SK-N-SH (cell line): Measurements from ENCODE around the gene FASTKD2. TPM values are rescaled to one million over a fixed set of nuclear protein-coding genes. Genes with fewer than 3 reads are reported as not detected.

ENCODE experiments used
- CTCF ChIA-PET: fragments of 300-600, 350-600 bp; formaldehyde crosslinking; extraction: SDS; loops from one replicate; lab custom pipeline; 2021; lab: Yijun Ruan, JAX
- POLR2A ChIA-PET: fragments of 350-600 bp; sonication (Branson Sonifier 250); formaldehyde crosslinking; extraction: SDS; loops from one replicate; lab custom pipeline; 2020; ENCODE audit warnings: antibody characterized with exemption, inconsistent platforms; lab: Yijun Ruan, JAX
- DNase-seq: peaks from one replicate; pipeline ENCODE4 v3.0.0; 2012
- H2AFZ ChIP-seq: fragments of 200-600 bp; sonication (generic); 2 replicates; pipeline ENCODE4 v1.8.1; 2016; ENCODE audit warnings: antibody characterized with exemption, mild to moderate bottlenecking, low read depth
- H3F3A ChIP-seq: fragments of 200-600 bp; sonication (generic); replicated peaks from 2 replicates; pipeline ENCODE3; 2016; ENCODE audit warnings: antibody characterized with exemption, mild to moderate bottlenecking; ENCODE audit not compliant: insufficient read depth
- H3K27ac ChIP-seq, 2 experiments: fragments of 200-500 bp in 1 of 2; fragments of 200-600 bp in 1 of 2; sonication (Bioruptor generic) in 1 of 2; sonication (generic), shearing (Covaris generic) in 1 of 2; 2 replicates each; pipeline versions ENCODE4 v1.5.1 to v1.6.1; 2014 to 2016; ENCODE audit warnings: low read depth in 2 of 2, inconsistent platforms in 1 of 2, low read length in 1 of 2, mild to moderate bottlenecking in 1 of 2, mixed read lengths in 1 of 2
- H3K27me3 ChIP-seq: fragments of 200-600 bp; sonication (generic), shearing (Covaris generic); 2 replicates; pipeline ENCODE4 v1.6.1; 2016; ENCODE audit warnings: mixed run types; ENCODE audit not compliant: insufficient read depth
- H3K36me3 ChIP-seq, 2 experiments: fragments of 200-500 bp in 1 of 2; fragments of 200-600 bp in 1 of 2; sonication (Bioruptor generic) in 1 of 2; sonication (generic) in 1 of 2; replicated peaks in 1 of 2; 2 replicates each; pipeline versions ENCODE3 to v1.5.1; 2014 to 2016; ENCODE audit warnings: low read length in 1 of 2, mild to moderate bottlenecking in 1 of 2; ENCODE audit not compliant: insufficient read depth in 2 of 2, control insufficient read depth in 1 of 2
- H3K4me1 ChIP-seq, 2 experiments: fragments of 200-500 bp in 1 of 2; fragments of 200-600 bp in 1 of 2; sonication (Bioruptor generic) in 1 of 2; sonication (generic), shearing (Covaris generic) in 1 of 2; 2 replicates each; pipeline versions ENCODE4 v1.5.1 to v1.6.1; 2014 to 2016; ENCODE audit warnings: low read depth in 1 of 2, low read length in 1 of 2, mixed run types in 1 of 2; ENCODE audit not compliant: insufficient read depth in 2 of 2, control insufficient read depth in 1 of 2
- H3K4me2 ChIP-seq: fragments of 200-600 bp; sonication (generic), shearing (Covaris generic); 2 replicates; pipeline ENCODE4 v1.6.1; 2017; ENCODE audit warnings: mixed run types
- H3K4me3 ChIP-seq, 2 experiments: fragments of 200-500 bp in 1 of 2; fragments of 200-600 bp in 1 of 2; sonication (Bioruptor generic) in 1 of 2; sonication (generic), shearing (Covaris generic) in 1 of 2; 2 replicates each; pipeline versions ENCODE4 v1.5.1 to v1.8.1; 2014 to 2016; ENCODE audit warnings: low read depth in 2 of 2, inconsistent platforms in 1 of 2, low read length in 1 of 2, mild to moderate bottlenecking in 1 of 2, mixed read lengths in 1 of 2, moderate library complexity in 1 of 2
- H3K79me2 ChIP-seq: fragments of 200-600 bp; sonication (generic); 2 replicates; pipeline ENCODE4 v1.8.1; 2017; ENCODE audit warnings: mild to moderate bottlenecking; ENCODE audit not compliant: insufficient read depth
- H3K9ac ChIP-seq: fragments of 200-600 bp; sonication (generic); 2 replicates; pipeline ENCODE4 v1.6.1; 2017; ENCODE audit warnings: mixed run types
- H3K9me2 ChIP-seq: fragments of 200-600 bp; sonication (generic); 2 replicates; pipeline ENCODE4 v1.6.1; 2017; ENCODE audit warnings: mixed run types
- H3K9me3 ChIP-seq: fragments of 200-600 bp; sonication (generic); 2 replicates; pipeline ENCODE4 v1.6.1; 2017; ENCODE audit warnings: mixed run types, mild to moderate bottlenecking, moderate library complexity
- H4K20me1 ChIP-seq: fragments of 200-600 bp; sonication (generic); 2 replicates; pipeline ENCODE4 v1.6.1; 2017; ENCODE audit warnings: mild to moderate bottlenecking, mixed run types; ENCODE audit not compliant: insufficient read depth
- CHD2 ChIP-seq: fragments of 150-350 bp; IDR thresholded peaks from 2 replicates; pipeline ENCODE4 v1.6.1; 2018; ENCODE audit warnings: low read length; ENCODE audit not compliant: partially characterized antibody
- ELF1 ChIP-seq: IDR thresholded peaks from 2 replicates; pipeline ENCODE4 v1.4.0; 2012
- EP300 ChIP-seq, 2 experiments: IDR thresholded peaks; 2 replicates each; pipeline versions ENCODE4 v1.4.0 to v1.6.1; 2012; ENCODE audit warnings: borderline replicate concordance in 1 of 2, low read depth in 1 of 2, low read length in 1 of 2
- FOXM1 ChIP-seq: IDR thresholded peaks from 2 replicates; pipeline ENCODE4 v1.4.0; 2012; ENCODE audit warnings: low read depth, mild to moderate bottlenecking
- GABPA ChIP-seq: IDR thresholded peaks from 2 replicates; pipeline ENCODE4 v1.4.0; 2012; ENCODE audit warnings: low read depth, mild to moderate bottlenecking
- GATA2 ChIP-seq: sonication (generic); formaldehyde crosslinking; IDR thresholded peaks from 2 replicates; pipeline ENCODE4 v1.5.0; 2020; ENCODE audit warnings: mild to moderate bottlenecking, missing genetic modification reagents
- MXI1 ChIP-seq: IDR thresholded peaks from 2 replicates; pipeline ENCODE4 v1.6.1; 2012; ENCODE audit warnings: mild to moderate bottlenecking, low read depth, low read length, improper control_type of control experiment
- RAD21 ChIP-seq: IDR thresholded peaks from 2 replicates; pipeline ENCODE4 v1.6.1; 2012; ENCODE audit warnings: mild to moderate bottlenecking, low read length
- RCOR1 ChIP-seq: fragments of 150-350 bp; IDR thresholded peaks from 2 replicates; pipeline ENCODE4 v1.6.1; 2017; ENCODE audit warnings: antibody characterized with exemption, low read length
- RFX5 ChIP-seq: IDR thresholded peaks from 2 replicates; pipeline ENCODE4 v1.6.1; 2012; ENCODE audit warnings: mild to moderate bottlenecking, improper control_type of control experiment, low read length
- RXRA ChIP-seq: IDR thresholded peaks from 2 replicates; pipeline ENCODE4 v1.4.0; 2012; ENCODE audit warnings: low read depth, mild to moderate bottlenecking, borderline replicate concordance
- TEAD4 ChIP-seq: IDR thresholded peaks from 2 replicates; pipeline ENCODE4 v1.4.0; 2012; ENCODE audit warnings: mild to moderate bottlenecking, borderline replicate concordance; ENCODE audit not compliant: insufficient read depth
- WGBS: methylation state at CpG from one replicate; pipeline ENCODE4 v1.1.6; 2017; ENCODE audit warnings: low lambda C conversion rate; 5-methylcytosine and 5-hydroxymethylcytosine counted together
- polyA plus RNA-seq, 3 experiments: library from polyadenylated mRNA; depleted of rRNA; stranded (reverse); fragments of >200 nt; gene quantifications; 2 replicates each; pipeline ENCODE4 v1.2.3, GENCODE V29; 2012
- TF ChIP-seq, protein P1 (sequence below): fragments of 150-350 bp; IDR thresholded peaks from 2 replicates; pipeline ENCODE4 v1.6.1; 2017; ENCODE audit warnings: antibody characterized with exemption, low read length, low read depth, borderline replicate concordance
- TF ChIP-seq, protein P2 (sequence below): IDR thresholded peaks from 2 replicates; pipeline ENCODE4 v1.4.0; 2012; ENCODE audit warnings: low read depth, borderline replicate concordance
- TF ChIP-seq, protein P3 (sequence below): fragments of 200-600 bp; sonication (generic); IDR thresholded peaks from 2 replicates; pipeline ENCODE4 v1.6.1; 2017; ENCODE audit warnings: antibody characterized with exemption, mild to moderate bottlenecking, moderate library complexity
- TF ChIP-seq, protein P4 (sequence below): IDR thresholded peaks from 2 replicates; pipeline ENCODE4 v1.6.1; 2012; ENCODE audit warnings: mild to moderate bottlenecking, low read depth, low read length, moderate library complexity
- TF ChIP-seq, protein P5 (sequence below): IDR thresholded peaks from 2 replicates; pipeline ENCODE4 v1.4.0; 2012; ENCODE audit warnings: low read depth

Gene FASTKD2
- polyA plus RNA-seq, 1 of the 3 experiments (the other 2 are of a cell fraction) = 15.1 TPM

DNA sequence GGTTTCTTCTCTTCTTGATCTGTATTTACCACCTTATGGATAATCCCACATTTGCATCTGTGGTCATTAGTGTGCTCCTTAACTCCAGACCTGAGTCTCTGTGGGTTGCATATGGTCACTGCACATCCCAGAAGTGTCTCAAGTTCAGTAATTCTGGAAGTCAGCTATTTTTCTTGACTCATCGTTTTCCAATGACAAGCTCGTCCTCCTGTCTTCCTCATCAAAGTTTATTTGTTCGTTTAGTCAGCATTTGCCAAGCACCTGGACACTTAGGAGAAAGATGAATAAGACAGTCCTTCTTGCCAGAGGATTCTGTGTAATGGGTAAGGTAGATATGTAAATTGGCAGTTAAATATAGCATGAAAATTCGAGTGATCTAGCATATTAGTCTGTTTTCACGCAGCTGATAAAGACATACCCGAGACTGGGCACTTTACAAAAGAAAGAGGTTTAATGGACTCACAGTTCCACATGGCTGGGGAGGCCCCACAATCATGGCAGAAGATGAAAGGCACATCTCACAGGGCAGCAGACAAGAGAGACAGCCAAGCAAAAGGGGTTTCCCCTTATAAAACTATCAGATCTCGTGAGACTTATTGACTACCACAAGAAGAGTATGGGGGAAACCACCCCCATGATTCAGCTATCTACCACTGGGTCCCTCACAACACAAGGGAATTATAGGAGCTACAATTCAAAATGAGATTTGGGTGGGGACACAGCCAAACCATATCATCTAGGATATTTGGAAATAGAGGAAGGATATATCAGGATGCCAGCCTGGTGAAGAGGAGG lies 19.4 kb downstream of the FASTKD2 start (continued):
- no peak for TF ChIP-seq TEAD4

- no peak overlapping the region for H3K4me3 ChIP-seq
- WGBS = 96% methylated on average over 3 of the region's 3 CpGs
- DNase-seq = no peak
- no peaks in the 10 kb centered on the region for H4K20me1 ChIP-seq
- no peaks in the 10 kb centered on the region for H3K79me2 ChIP-seq
- no peaks in the 10 kb centered on the region for H3K9me3 ChIP-seq
- H3K36me3 ChIP-seq = peaks cover 57 to 85% of the 10 kb centered on the region in 2 experiments
- H3K9me2 ChIP-seq = no peaks in the 10 kb centered on the region
- POLR2A ChIA-PET = no interaction called here
- H2AFZ ChIP-seq = no peak overlapping the region
- H3F3A ChIP-seq = peaks cover 3% of the 10 kb centered on the region
- H3K4me1 ChIP-seq = peaks cover 0 to 3% of the 10 kb centered on the region in 2 experiments; a peak in 1 of 4 replicates
- CTCF ChIA-PET = interaction anchor here (1.0 to 11.5 kb wide), 4 partner anchors 7 to 683 kb away, joined by 3 to 98 read pairs (median 21); no protein-coding TSS in a partner anchor
- H3K27me3 ChIP-seq = no peaks in the 10 kb centered on the region
- H3K27ac ChIP-seq = no peak overlapping the region
- H3K4me2 ChIP-seq = no peak overlapping the region
- no peak overlapping the region for H3K9ac ChIP-seq
- TF ChIP-seq RAD21 (no peak), FOXM1 (no peak), MXI1 (no peak), RCOR1 (no peak), RXRA (no peak), CHD2 (no peak), EP300 (IDR thresholded peaks at IDR 0.05; ENCODE audit: borderline replicate concordance in 1 of 2, low read depth in 1 of 2, low read length in 1 of 2) (no peak), RFX5 (no peak), GABPA (no peak), ELF1 (no peak), TEAD4 (no peak), GATA2 (CRISPR knock-in tag) (no peak)
- TF ChIP-seq, protein P1, sequence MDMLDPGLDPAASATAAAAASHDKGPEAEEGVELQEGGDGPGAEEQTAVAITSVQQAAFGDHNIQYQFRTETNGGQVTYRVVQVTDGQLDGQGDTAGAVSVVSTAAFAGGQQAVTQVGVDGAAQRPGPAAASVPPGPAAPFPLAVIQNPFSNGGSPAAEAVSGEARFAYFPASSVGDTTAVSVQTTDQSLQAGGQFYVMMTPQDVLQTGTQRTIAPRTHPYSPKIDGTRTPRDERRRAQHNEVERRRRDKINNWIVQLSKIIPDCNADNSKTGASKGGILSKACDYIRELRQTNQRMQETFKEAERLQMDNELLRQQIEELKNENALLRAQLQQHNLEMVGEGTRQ = no peak
- TF ChIP-seq, protein P2, sequence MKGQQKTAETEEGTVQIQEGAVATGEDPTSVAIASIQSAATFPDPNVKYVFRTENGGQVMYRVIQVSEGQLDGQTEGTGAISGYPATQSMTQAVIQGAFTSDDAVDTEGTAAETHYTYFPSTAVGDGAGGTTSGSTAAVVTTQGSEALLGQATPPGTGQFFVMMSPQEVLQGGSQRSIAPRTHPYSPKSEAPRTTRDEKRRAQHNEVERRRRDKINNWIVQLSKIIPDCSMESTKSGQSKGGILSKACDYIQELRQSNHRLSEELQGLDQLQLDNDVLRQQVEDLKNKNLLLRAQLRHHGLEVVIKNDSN = no peak
- TF ChIP-seq, protein P3, sequence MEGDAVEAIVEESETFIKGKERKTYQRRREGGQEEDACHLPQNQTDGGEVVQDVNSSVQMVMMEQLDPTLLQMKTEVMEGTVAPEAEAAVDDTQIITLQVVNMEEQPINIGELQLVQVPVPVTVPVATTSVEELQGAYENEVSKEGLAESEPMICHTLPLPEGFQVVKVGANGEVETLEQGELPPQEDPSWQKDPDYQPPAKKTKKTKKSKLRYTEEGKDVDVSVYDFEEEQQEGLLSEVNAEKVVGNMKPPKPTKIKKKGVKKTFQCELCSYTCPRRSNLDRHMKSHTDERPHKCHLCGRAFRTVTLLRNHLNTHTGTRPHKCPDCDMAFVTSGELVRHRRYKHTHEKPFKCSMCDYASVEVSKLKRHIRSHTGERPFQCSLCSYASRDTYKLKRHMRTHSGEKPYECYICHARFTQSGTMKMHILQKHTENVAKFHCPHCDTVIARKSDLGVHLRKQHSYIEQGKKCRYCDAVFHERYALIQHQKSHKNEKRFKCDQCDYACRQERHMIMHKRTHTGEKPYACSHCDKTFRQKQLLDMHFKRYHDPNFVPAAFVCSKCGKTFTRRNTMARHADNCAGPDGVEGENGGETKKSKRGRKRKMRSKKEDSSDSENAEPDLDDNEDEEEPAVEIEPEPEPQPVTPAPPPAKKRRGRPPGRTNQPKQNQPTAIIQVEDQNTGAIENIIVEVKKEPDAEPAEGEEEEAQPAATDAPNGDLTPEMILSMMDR = no peak
- TF ChIP-seq, protein P4, sequence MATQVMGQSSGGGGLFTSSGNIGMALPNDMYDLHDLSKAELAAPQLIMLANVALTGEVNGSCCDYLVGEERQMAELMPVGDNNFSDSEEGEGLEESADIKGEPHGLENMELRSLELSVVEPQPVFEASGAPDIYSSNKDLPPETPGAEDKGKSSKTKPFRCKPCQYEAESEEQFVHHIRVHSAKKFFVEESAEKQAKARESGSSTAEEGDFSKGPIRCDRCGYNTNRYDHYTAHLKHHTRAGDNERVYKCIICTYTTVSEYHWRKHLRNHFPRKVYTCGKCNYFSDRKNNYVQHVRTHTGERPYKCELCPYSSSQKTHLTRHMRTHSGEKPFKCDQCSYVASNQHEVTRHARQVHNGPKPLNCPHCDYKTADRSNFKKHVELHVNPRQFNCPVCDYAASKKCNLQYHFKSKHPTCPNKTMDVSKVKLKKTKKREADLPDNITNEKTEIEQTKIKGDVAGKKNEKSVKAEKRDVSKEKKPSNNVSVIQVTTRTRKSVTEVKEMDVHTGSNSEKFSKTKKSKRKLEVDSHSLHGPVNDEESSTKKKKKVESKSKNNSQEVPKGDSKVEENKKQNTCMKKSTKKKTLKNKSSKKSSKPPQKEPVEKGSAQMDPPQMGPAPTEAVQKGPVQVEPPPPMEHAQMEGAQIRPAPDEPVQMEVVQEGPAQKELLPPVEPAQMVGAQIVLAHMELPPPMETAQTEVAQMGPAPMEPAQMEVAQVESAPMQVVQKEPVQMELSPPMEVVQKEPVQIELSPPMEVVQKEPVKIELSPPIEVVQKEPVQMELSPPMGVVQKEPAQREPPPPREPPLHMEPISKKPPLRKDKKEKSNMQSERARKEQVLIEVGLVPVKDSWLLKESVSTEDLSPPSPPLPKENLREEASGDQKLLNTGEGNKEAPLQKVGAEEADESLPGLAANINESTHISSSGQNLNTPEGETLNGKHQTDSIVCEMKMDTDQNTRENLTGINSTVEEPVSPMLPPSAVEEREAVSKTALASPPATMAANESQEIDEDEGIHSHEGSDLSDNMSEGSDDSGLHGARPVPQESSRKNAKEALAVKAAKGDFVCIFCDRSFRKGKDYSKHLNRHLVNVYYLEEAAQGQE = no peak
- TF ChIP-seq, protein P5, sequence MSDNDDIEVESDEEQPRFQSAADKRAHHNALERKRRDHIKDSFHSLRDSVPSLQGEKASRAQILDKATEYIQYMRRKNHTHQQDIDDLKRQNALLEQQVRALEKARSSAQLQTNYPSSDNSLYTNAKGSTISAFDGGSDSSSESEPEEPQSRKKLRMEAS = no peak
These were observed 25.0 kb downstream of the FASTKD2 start for GRCh38 chr2:206790311-206790935.
